NCI-H2107 (cell line): Measurements from ENCODE around the gene COL5A2.

Experiments used
- DNase-seq: peaks from one replicate; lab custom pipeline; 2025; lab: John Stamatoyannopoulos, UW

Gene COL5A2

DNA sequence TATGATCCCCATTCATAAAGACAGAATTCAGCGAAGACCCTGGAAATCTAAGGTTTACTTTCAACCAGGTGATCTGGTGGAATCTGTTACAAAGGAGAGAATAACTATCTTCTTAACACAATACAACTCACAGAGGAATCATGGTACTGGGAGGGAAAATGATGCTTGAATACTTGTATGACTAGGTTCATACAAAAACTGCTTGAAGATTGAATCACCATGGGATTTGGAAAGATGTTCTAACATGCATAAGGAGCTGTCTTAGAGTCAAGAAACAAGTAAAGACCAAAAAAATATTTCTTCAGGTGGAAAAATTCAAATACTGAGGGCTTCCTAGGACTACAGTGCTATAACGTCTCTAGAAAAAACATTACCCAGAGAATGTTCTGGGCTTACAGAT is 32.2 kb downstream of the COL5A2 start:
- no peak for DNase-seq

- no peak for DNase-seq
These were observed 33.0 kb downstream of the COL5A2 start for GRCh38 chr2:189146553-189146952.

GRCh38 chr2:189144700-189145211 is 34.8 kb downstream of the COL5A2 start:
- DNase-seq = no peak

GRCh38 chr2:189143925-189144324 is 35.6 kb downstream of the COL5A2 start:
- no peak for DNase-seq

DNA sequence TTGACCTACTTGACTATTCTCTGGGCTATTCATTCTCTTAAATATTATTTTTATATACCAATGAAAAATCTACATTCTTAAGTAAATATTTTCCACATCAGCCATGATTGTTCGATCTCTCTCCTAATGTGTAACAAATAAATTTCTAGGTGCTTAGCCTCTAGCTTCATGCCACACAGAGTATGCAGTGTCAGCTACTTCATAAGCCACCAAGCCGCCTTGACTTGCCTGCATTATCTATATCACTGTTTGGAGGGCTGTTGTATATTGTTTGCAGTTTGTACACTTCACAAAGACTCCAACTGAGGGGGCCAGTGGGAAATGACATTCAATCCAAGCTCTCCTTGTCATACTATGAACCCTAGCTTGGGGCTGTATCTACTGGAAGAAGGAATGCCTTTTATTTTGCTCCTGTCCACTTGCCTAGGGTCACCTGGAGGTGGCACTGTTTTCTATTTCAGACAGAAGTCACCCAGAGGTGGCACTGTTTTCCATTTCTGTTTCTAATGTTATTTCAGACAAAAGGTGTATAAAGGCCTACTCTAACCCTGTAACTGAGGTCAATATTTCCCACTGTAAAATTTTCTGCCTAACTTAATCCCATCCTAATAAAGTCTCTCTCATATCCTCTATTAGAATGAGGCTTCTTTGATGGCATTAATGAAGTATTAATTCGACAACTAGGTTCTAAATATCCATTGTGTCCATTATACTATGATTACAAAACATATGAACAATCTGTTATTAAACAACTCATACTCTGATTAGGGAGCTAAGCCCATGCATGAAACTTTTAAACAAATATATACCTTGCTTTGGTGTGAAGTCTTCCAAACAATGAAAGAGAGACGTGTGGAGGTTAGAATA is 36.4 kb downstream of the COL5A2 start:
- DNase-seq = no peak

DNA sequence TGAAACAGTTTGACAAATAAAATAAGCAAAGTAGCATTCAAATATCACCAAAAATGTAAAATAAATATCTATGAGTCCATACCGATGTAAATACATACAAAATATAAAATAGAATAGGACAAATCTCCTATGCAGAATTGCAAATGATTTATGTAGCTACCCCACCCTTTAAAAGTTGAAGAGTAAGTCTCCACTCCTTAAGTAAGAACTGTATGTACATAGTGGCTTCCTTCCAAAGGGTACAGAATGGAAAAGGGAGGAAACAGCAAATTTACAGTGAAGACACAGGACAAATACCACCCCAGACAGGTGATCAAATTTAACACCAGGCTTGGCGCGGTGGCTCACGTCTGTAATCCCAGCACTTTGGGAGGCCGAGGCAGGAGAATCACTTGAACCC is 40.8 kb downstream of the COL5A2 start:
- no peak for DNase-seq

DNA sequence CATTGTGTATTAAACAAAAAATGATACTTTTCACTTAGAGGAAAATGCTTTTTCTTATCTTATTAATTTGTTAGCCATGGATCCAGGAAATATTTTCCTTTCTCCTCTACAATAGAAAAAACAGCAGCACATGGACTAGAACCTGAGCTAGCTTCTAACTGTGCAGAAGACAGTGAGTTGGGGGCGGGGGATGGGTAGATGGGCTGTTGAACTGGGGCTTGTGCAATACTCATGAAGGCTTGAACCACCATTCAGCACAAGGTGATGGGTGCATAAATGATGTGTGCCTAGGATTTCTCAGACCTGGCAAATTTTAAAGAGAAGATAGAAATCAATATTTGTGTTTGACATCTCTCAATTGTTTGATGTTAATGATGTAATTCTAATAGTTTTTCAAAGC is 42.0 kb downstream of the COL5A2 start:
- no peak for DNase-seq

DNA sequence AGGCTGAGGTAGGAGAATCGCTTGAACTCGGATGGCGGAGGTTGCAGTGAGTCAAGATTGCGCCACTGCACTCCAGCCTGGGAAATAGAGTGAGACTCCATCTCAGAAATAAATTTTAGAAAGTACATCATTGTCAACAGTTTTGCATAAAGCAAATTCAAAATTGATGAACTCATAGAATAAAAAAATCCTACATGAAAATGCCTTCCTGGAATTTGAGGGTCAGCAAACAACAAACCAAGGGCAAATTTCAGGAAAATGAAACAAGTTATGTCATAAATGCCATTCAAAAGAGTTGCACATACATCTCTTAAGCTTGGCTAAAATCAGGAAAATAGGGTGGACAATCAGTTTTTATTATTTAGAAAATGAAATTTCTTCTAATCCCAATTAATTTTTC is 45.1 kb downstream of the COL5A2 start:
- no peak for DNase-seq

DNA sequence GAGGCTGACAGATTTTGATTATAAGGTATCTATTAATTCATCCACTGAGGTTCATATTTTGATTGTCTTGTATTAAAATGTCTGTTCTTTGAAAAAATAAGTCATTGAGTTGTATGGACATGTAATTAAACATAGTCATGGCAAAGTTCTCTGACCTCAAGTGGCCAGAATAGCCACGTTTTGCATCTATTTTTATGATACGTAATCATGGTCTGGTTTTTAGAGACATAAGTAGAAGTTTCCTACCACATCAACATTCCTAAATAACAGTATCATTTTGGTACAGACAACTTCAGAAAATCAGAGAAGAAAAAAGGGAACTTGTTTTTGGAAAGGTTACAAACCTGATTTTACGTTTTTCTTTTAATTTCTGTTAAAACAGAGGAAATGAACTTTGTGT is 47.6 kb downstream of the COL5A2 start:
- DNase-seq = no peak

- no peak for DNase-seq
These were observed 49.6 kb downstream of the COL5A2 start for GRCh38 chr2:189129971-189130370.

- DNase-seq = no peak
These were observed 50.6 kb downstream of the COL5A2 start for GRCh38 chr2:189128970-189129369.

GRCh38 chr2:189127756-189128155 is 51.8 kb downstream of the COL5A2 start:
- DNase-seq = no peak

GRCh38 chr2:189125195-189125594 is 54.4 kb downstream of the COL5A2 start:
- DNase-seq = no peak

GRCh38 chr2:189124175-189124574 is 55.4 kb downstream of the COL5A2 start:
- no peak for DNase-seq

DNA sequence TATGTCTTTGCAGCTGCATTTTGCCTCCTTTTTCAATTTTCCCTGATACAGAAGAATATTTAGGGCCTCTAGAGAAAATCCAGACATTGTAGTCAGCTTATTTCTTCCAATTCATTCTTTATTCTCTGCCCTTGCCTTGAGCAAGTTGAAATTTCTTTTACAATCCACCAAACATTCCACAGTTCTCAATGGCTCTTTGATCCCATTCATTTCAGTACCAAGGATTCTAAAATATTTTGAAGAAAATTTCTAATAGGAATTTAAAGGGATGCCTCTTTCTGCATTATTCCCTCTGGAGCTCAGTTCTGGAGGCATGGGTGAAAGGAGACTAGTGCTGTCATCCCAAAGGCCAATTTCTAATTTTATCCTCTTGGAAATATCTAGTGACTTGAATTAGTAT is 61.2 kb downstream of the COL5A2 start:
- no peak for DNase-seq

GRCh38 chr2:189116979-189117378 is 62.6 kb downstream of the COL5A2 start:
- no peak for DNase-seq

- no peak for DNase-seq
These were observed 63.5 kb downstream of the COL5A2 start for GRCh38 chr2:189116087-189116486.

DNA sequence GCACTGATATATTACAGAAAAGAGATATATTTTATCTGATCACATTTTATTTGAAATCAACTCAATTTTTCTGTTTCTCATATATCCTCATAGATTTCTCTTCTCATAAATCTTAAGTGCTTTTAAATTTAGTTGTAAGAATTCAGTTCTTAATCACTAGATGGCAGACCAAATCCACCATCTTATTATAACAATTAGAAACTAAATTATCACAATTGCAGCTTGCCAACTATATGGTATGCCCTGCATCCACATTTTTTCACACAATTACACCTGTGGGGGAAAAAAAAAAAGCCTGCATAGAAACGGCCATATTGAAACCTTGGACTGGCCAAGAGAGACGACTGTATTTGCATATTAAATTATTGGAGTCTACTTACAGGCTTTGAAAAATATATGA is 64.4 kb downstream of the COL5A2 start:
- DNase-seq = no peak

DNA sequence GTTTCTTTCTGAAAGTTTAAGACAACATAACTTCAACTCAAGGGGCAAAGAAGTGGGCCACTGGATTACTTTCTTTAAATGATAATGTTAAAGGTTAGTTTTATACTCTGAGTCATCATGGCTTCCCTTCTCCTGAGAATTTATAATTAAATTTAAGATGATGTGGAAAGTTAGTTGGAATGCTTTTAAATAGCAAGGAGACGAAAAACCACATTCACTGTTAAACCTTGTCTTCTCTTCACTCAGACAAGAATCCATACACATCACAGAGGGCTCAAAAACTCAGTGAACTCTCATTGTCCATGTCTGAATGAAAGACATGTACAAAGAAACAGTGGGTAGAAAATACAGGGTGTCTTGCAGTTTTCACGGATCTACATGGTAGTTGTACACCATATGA is 65.6 kb downstream of the COL5A2 start:
- DNase-seq = no peak

GRCh38 chr2:189111063-189111715 is 68.4 kb downstream of the COL5A2 start:
- DNase-seq = no peak

DNA sequence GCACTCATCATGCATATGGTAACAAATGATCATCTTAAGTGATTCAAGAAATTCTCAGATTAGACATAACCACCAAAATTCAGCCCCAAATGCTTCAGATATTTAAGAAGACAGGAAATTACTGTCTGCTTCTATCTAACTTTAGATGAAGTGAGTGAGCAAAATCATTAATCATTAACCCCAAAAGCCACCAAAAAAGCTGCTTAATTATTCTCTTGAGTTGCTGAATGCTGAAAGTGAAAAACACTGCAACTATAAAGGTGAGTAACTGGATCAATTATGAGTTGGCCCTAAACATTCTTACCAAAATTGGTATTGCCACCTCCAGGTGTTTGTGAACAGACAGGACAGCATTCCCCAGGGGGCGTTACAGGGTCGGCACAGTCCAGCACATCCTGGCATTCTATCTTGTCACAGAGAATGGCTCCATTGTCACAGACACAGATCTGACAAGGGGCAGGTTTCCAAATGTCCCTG is 69.6 kb downstream of the COL5A2 start:
- no peak for DNase-seq

- no peak for DNase-seq
These were observed 74.6 kb downstream of the COL5A2 start for GRCh38 chr2:189104934-189105333.

DNA sequence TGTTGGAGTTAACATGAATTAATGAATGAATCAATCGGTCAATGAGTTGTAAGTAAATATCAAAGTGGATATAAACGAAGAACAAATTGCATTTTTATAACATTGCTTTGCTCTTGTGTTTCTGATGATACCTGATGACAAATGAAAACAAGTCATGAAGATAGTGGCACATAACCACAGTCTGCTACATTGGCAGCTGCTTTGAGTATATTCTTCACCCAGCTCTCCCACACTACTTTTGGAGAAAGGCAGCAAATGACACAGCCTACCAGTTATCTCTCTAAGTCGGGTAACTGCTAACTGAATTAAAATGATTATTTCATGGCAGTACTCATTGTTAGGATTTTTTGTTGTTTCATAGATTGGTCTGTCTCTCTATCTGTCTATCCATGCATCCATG is 76.8 kb downstream of the COL5A2 start:
- no peak for DNase-seq
